Esophagus (tissue), 2 donors: Measurements from ENCODE around the gene PTPRN. TPM values are rescaled to one million over a fixed set of nuclear protein-coding genes. Genes with fewer than 3 reads are reported as not detected.
A peak's percentile ranks its signal among the peaks of the same experiment; 100 is the strongest.

Source experiments
- H3K27ac ChIP-seq, 2 donors: one replicate each; pipeline ENCODE4 v1.5.1; 2013; ENCODE audit warnings: low read depth in 2 of 2, mild to moderate bottlenecking in 2 of 2, inconsistent platforms in 1 of 2, low read length in 1 of 2, moderate library complexity in 1 of 2
- H3K27me3 ChIP-seq, 2 donors: one replicate each; pipeline ENCODE4 v1.6.1; 2013; ENCODE audit warnings: low read length in 2 of 2, control low read depth in 1 of 2, mild to moderate bottlenecking in 1 of 2; ENCODE audit not compliant: insufficient read depth in 2 of 2, control insufficient read depth in 1 of 2
- H3K36me3 ChIP-seq, 2 donors: one replicate each; pipeline ENCODE4 v1.6.1; 2013; ENCODE audit warnings: low read length in 1 of 2; ENCODE audit not compliant: control insufficient read depth in 2 of 2, insufficient read depth in 2 of 2
- H3K4me1 ChIP-seq, 2 donors: one replicate each; pipeline ENCODE4 v1.6.1; 2013; ENCODE audit warnings: low read length in 1 of 2; ENCODE audit not compliant: control insufficient read depth in 2 of 2, insufficient read depth in 2 of 2
- H3K4me3 ChIP-seq, 2 donors: one replicate each; pipeline ENCODE4 v1.5.1; 2013; ENCODE audit warnings: low read length in 2 of 2, mild to moderate bottlenecking in 2 of 2, low read depth in 1 of 2, moderate library complexity in 1 of 2
- H3K9me3 ChIP-seq, 2 donors: one replicate each; pipeline ENCODE4 v1.6.1; 2013; ENCODE audit warnings: mild to moderate bottlenecking in 2 of 2, low read depth in 1 of 2, low read length in 1 of 2, moderate library complexity in 1 of 2; ENCODE audit not compliant: control insufficient read depth in 2 of 2, insufficient read depth in 1 of 2
- WGBS, 2 donors: extraction: QIAGEN DNeasy Blood & Tissue Kit; methylation state at CpG; one replicate each; pipeline ENCODE4 v1.1.7; 2013; 5-methylcytosine and 5-hydroxymethylcytosine counted together
- polyA plus RNA-seq, 2 donors: library from polyadenylated mRNA; stranded (reverse); fragments of 200-250 nt; gene quantifications; one replicate each; pipeline ENCODE4 v1.2.3, GENCODE V29; 2013
- donor health status: healthy with polysubstance abuse.
- donor health status: Bipolar disorder and iron deficiency.

PTPRN gene
- polyA plus RNA-seq, 2 donors: 0.02 to 0.14 TPM

GRCh38 chr2:219250049-219250781 is 59.0 kb downstream of the PTPRN start:
- Histone ChIP-seq H3K9me3 (no peaks in the 10 kb centered on the region), H3K4me1 (peaks cover 13 to 42% of the 10 kb centered on the region in 2 donors), H3K27ac (peak overlapping the region; percentile 98 to 99), H3K36me3 (peaks cover 10 to 20% of the 10 kb centered on the region in 2 donors), H3K4me3 (peak overlapping the region in 1 of 2 donors; percentile 29), H3K27me3 (no peaks in the 10 kb centered on the region)
- WGBS, 2 donors: 57 to 62% methylated on average over 22 of the region's 22 CpGs

DNA sequence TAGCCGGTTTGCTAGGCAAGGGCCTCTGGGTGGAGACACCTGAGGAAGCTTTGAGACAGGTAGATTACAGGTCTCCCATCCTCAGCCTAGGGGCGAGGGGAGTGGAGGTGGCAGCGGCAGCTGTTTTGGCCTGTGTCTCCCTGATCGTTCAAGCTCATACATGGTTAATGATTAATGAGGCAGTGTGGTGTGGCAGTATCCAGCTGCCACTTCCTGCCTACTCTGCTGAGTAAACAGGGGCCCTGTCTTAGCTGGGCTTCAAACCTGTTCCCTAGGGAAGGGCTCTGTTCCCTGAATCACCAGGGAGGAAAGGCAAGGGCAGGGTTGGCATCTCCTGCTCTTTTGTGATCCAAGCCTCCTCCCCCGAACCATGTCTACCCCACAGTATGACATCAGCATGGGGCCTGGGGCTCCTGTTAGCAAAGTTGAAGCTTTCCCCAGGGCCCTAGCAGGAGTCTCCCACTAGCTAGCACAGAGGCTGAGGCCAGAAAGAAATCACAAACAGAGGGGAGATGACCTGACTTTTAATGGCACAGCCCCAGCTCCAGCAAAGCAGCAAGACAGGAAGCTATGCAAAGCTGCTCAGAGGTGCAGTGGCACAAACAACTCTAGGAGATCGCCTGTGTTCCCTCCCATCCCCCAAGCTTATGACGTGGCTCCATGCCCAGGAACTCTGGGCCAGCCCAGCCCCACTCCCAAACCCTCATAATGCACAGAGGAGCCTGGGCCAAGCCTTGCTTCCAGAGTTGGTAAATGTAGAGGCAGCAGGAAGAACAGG is 59.8 kb downstream of the PTPRN start:
- H3K4me3 ChIP-seq: peak overlapping the region; percentile 6 to 29
- no peaks in the 10 kb centered on the region for H3K27me3 ChIP-seq
- peaks cover 10 to 20% of the 10 kb centered on the region in 2 donors for H3K36me3 ChIP-seq
- peak overlapping the region; percentile 98 to 99 for H3K27ac ChIP-seq
- no peaks in the 10 kb centered on the region for H3K9me3 ChIP-seq
- 7 to 9% methylated on average over 7 of the region's 7 CpGs for WGBS, 2 donors
- peaks cover 13 to 42% of the 10 kb centered on the region in 2 donors for H3K4me1 ChIP-seq

- Histone ChIP-seq H3K9me3 (no peaks in the 10 kb centered on the region), H3K4me1 (peaks cover 13 to 42% of the 10 kb centered on the region in 2 donors), H3K4me3 (peak overlapping the region in 1 of 2 donors; percentile 29), H3K27ac (peak overlapping the region; percentile 98 to 99), H3K27me3 (no peaks in the 10 kb centered on the region), H3K36me3 (peaks cover 10 to 20% of the 10 kb centered on the region in 2 donors)
- 53 to 55% methylated on average over 2 of the region's 2 CpGs for WGBS, 2 donors
Measured at GRCh38 chr2:219248845-219249202, 60.4 kb downstream of the PTPRN start.

- Histone ChIP-seq H3K4me1 (peaks cover 13 to 42% of the 10 kb centered on the region in 2 donors), H3K27ac (peak overlapping the region; percentile 98 to 99), H3K9me3 (no peaks in the 10 kb centered on the region), H3K27me3 (no peaks in the 10 kb centered on the region), H3K4me3 (no peak overlapping the region), H3K36me3 (peaks cover 10 to 20% of the 10 kb centered on the region in 2 donors)
- 80 to 81% methylated on average over 17 of the region's 17 CpGs for WGBS, 2 donors
Measured at GRCh38 chr2:219247678-219248642, 61.2 kb downstream of the PTPRN start.

DNA sequence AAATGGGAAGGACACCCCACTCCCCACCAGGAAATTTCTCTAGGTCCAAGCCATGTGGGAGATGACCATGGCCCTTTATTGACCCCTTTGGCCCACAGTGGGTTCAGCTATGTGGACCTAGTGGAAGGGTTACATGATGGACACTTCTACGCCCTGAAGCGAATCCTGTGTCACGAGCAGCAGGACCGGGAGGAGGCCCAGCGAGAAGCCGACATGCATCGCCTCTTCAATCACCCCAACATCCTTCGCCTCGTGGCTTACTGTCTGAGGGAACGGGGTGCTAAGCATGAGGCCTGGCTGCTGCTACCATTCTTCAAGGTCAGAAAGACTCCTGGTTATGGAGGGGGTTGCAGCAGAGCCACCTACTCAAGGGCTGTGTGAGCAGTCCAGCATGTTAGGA is 62.6 kb downstream of the PTPRN start:
- 92 to 93% methylated on average over 10 of the region's 10 CpGs for WGBS, 2 donors
- H3K27me3 ChIP-seq: no peaks in the 10 kb centered on the region
- H3K4me3 ChIP-seq: no peak overlapping the region
- H3K9me3 ChIP-seq: no peaks in the 10 kb centered on the region
- H3K4me1 ChIP-seq: peaks cover 13 to 36% of the 10 kb centered on the region in 2 donors
- peaks cover 10 to 19% of the 10 kb centered on the region in 2 donors for H3K36me3 ChIP-seq
- H3K27ac ChIP-seq: peak overlapping the region; percentile 12 to 44

DNA sequence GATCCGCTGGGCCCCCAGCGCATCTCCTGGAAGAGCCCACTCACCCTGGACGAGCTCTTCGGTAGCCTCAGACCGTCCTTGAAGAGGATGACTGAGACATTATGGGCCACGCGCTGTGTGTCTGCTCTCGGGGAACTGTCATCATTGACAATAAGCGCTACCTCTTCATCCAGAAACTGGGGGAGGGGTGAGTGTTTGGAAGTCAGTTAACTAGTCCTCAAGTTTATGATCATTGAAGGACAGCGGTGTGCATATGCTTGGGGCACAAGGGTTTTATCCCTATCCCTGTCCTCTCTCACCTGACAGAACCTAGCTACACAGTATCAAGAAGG is 63.3 kb downstream of the PTPRN start:
- peak overlapping the region; percentile 81 to 93 for H3K4me3 ChIP-seq
- WGBS, 2 donors: 9 to 13% methylated on average over 10 of the region's 10 CpGs

GRCh38 chr2:219245148-219245898 is 63.9 kb downstream of the PTPRN start, which contains the start of the genes GLB1L and STK16:
Gene GLB1L (minus strand): TSS chr2:219245444. CDS start chr2:219243573, 1,871 bp downstream.
Gene STK16 (plus strand): TSS chr2:219245479. CDS start chr2:219246000, 521 bp downstream.
- WGBS, 2 donors: 0% methylated on average over 45 to 46 of the region's 46 CpGs
- H3K9me3 ChIP-seq: no peaks in the 10 kb centered on the region
- no peaks in the 10 kb centered on the region for H3K27me3 ChIP-seq
- H3K36me3 ChIP-seq: peaks cover 7 to 10% of the 10 kb centered on the region in 2 donors
- peak within 1 kb of the TSS; percentile 91 to 96 for H3K27ac ChIP-seq
- peak within 1 kb of the TSS; percentile 81 to 93 for H3K4me3 ChIP-seq
- H3K4me1 ChIP-seq: peaks cover 9 to 23% of the 10 kb centered on the region in 2 donors

More for the DNA sequence above, 63.3 kb downstream of the PTPRN start:
- Histone ChIP-seq H3K36me3 (peaks cover 10 to 13% of the 10 kb centered on the region in 2 donors), H3K27ac (peak overlapping the region; percentile 91 to 96), H3K27me3 (no peaks in the 10 kb centered on the region), H3K9me3 (no peaks in the 10 kb centered on the region), H3K4me1 (peaks cover 13 to 29% of the 10 kb centered on the region in 2 donors)

DNA sequence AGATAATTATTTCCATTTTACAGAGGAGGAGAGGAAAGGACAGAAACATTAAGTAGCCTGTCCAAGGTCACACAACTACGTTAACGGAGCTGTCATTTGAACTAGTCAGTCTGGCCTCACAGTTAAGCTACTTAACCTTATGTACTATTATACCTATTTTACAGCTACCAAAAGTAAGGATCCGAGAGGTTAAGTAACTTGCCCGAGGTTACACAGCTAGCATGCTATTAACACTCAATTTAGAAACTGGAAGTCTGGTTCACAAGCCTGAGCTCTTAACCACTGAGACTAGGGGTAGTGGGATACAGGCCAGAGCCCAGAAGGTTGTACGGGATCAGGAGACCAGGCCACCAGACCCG is 64.4 kb downstream of the PTPRN start:
- peaks cover 6 to 7% of the 10 kb centered on the region in 2 donors for H3K36me3 ChIP-seq
- H3K27me3 ChIP-seq: no peaks in the 10 kb centered on the region
- H3K9me3 ChIP-seq: no peaks in the 10 kb centered on the region
- H3K27ac ChIP-seq: peak overlapping the region; percentile 91 to 96
- H3K4me1 ChIP-seq: peaks cover 7 to 18% of the 10 kb centered on the region in 2 donors
- H3K4me3 ChIP-seq: peak overlapping the region; percentile 81 to 93
- 35% methylated on average over 6 of the region's 6 CpGs for WGBS, 2 donors
